Neural progenitor cell (in vitro differentiated cells): ENCODE results near the gene NELFA. TPM values are rescaled to one million over a fixed set of nuclear protein-coding genes. Genes with fewer than 3 reads are reported as not detected.

Experiments
- DNase-seq: peaks from one replicate; pipeline ENCODE4 v3.0.0-alpha.2; 2016; ENCODE audit warnings: low spot score
- H2AFZ ChIP-seq: fragments of 200-600 bp; sonication (generic); replicated peaks from 2 replicates; pipeline ENCODE4 v1.6.1; 2016; ENCODE audit warnings: antibody characterized with exemption
- H3F3A ChIP-seq: fragments of 200-600 bp; sonication (generic); 2 replicates; pipeline ENCODE4 v1.6.1; 2016; ENCODE audit warnings: antibody characterized with exemption, low read depth
- H3K27ac ChIP-seq: fragments of 200-600 bp; sonication (generic); 2 replicates; pipeline ENCODE4 v1.5.1; 2016; ENCODE audit warnings: mild to moderate bottlenecking
- H3K27me3 ChIP-seq: fragments of 200-600 bp; sonication (generic); 2 replicates; pipeline ENCODE4 v1.6.1; 2016; ENCODE audit warnings: mild to moderate bottlenecking, moderate library complexity
- H3K36me3 ChIP-seq: fragments of 200-600 bp; sonication (generic); 2 replicates; pipeline ENCODE4 v1.5.1; 2016
- H3K4me1 ChIP-seq: fragments of 200-600 bp; sonication (generic); 2 replicates; pipeline ENCODE4 v1.6.1; 2016; ENCODE audit warnings: mixed run types
- H3K4me2 ChIP-seq: fragments of 200-600 bp; sonication (generic); 2 replicates; pipeline ENCODE4 v1.6.1; 2016
- H3K4me3 ChIP-seq: fragments of 200-600 bp; sonication (generic); 2 replicates; pipeline ENCODE4 v1.5.1; 2016
- H3K79me2 ChIP-seq: fragments of 200-600 bp; sonication (generic); 2 replicates; pipeline ENCODE4 v1.6.1; 2016; ENCODE audit warnings: low read depth
- H3K9ac ChIP-seq: fragments of 200-600 bp; sonication (generic); 2 replicates; pipeline ENCODE4 v1.6.1; 2016
- H3K9me3 ChIP-seq: fragments of 200-600 bp; sonication (generic); 2 replicates; pipeline ENCODE4 v1.5.1; 2016; ENCODE audit warnings: low read depth
- H4K20me1 ChIP-seq: fragments of 200-600 bp; sonication (generic); 2 replicates; pipeline ENCODE4 v1.6.1; 2016; ENCODE audit warnings: low read depth
- H3K27ac Mint-ChIP-seq: 3 replicates; pipeline ENCODE4 v1.8.0; 2021; ENCODE audit warnings: mixed read lengths
- H3K27me3 Mint-ChIP-seq: 2 replicates; pipeline ENCODE4 v1.8.0; 2022; ENCODE audit warnings: low read depth, mild to moderate bottlenecking, inconsistent platforms, moderate library complexity, mixed read lengths; ENCODE audit not compliant: insufficient read depth
- H3K36me3 Mint-ChIP-seq: 3 replicates; pipeline ENCODE4 v1.8.0; 2021; ENCODE audit warnings: mixed read lengths
- H3K4me1 Mint-ChIP-seq: 3 replicates; pipeline ENCODE4 v1.8.0; 2021; ENCODE audit warnings: mixed read lengths
- H3K4me3 Mint-ChIP-seq: 3 replicates; pipeline ENCODE4 v1.8.0; 2021; ENCODE audit warnings: mild to moderate bottlenecking, moderate library complexity, mixed read lengths
- H3K9me3 Mint-ChIP-seq: 3 replicates; pipeline ENCODE4 v1.8.0; 2020; ENCODE audit warnings: mixed read lengths
- EZH2 ChIP-seq: fragments of 200-600 bp; sonication (generic); IDR thresholded peaks from 2 replicates; pipeline ENCODE4 v1.6.1; 2017; ENCODE audit warnings: antibody characterized with exemption, mild to moderate bottlenecking, moderate library complexity
- EZH2phosphoT487 ChIP-seq: fragments of 200-600 bp; sonication (generic); IDR thresholded peaks from 2 replicates; pipeline ENCODE4 v1.6.1; 2017; ENCODE audit warnings: antibody characterized with exemption
- total RNA-seq: library from RNA; depleted of rRNA; stranded (reverse); fragments of >200 nt; gene quantifications from 2 replicates; pipeline ENCODE4 v1.2.3, GENCODE V29; 2015; ENCODE audit warnings: low replicate concordance
- TF ChIP-seq, protein P1 (sequence below): fragments of 200-600 bp; sonication (generic); IDR thresholded peaks from 2 replicates; pipeline ENCODE4 v1.5.1; 2017; ENCODE audit warnings: antibody characterized with exemption, mild to moderate bottlenecking

The NELFA gene
- total RNA-seq, 1 donor from 2014 or later, result 18.0 TPM

GRCh38 chr4:1945124-1945895 lies 63.5 kb downstream of the NELFA start:
- Histone ChIP-seq H3K4me1 (no peaks in the 10 kb centered on the region), H3K9me3 (no peaks in the 10 kb centered on the region), H3K79me2 (peaks cover 5% of the 10 kb centered on the region), H3K9ac (no peak overlapping the region), H3K36me3 (peaks cover 18% of the 10 kb centered on the region), H4K20me1 (peaks cover 63% of the 10 kb centered on the region), H3F3A (peaks cover 11% of the 10 kb centered on the region), H3K27me3 (no peaks in the 10 kb centered on the region), H3K4me3 (no peak overlapping the region), H3K27ac (peak overlapping the region; percentile 53), H2AFZ (no peak overlapping the region), H3K4me2 (no peak overlapping the region)
- H3K9me3 Mint-ChIP-seq, result no peaks in the 10 kb centered on the region
- H3K27ac Mint-ChIP-seq, result peak overlapping the region; percentile 72
- TF ChIP-seq, protein P1, sequence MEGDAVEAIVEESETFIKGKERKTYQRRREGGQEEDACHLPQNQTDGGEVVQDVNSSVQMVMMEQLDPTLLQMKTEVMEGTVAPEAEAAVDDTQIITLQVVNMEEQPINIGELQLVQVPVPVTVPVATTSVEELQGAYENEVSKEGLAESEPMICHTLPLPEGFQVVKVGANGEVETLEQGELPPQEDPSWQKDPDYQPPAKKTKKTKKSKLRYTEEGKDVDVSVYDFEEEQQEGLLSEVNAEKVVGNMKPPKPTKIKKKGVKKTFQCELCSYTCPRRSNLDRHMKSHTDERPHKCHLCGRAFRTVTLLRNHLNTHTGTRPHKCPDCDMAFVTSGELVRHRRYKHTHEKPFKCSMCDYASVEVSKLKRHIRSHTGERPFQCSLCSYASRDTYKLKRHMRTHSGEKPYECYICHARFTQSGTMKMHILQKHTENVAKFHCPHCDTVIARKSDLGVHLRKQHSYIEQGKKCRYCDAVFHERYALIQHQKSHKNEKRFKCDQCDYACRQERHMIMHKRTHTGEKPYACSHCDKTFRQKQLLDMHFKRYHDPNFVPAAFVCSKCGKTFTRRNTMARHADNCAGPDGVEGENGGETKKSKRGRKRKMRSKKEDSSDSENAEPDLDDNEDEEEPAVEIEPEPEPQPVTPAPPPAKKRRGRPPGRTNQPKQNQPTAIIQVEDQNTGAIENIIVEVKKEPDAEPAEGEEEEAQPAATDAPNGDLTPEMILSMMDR, result no peak
- TF ChIP-seq EZH2phosphoT487, result no peak
- no peak for TF ChIP-seq EZH2
- peaks cover 39% of the 10 kb centered on the region for H3K36me3 Mint-ChIP-seq
- DNase-seq, result peak; percentile 42
- peaks cover 2% of the 10 kb centered on the region for H3K27me3 Mint-ChIP-seq
- H3K4me1 Mint-ChIP-seq, result peaks cover 20% of the 10 kb centered on the region
- no peak overlapping the region for H3K4me3 Mint-ChIP-seq

DNA sequence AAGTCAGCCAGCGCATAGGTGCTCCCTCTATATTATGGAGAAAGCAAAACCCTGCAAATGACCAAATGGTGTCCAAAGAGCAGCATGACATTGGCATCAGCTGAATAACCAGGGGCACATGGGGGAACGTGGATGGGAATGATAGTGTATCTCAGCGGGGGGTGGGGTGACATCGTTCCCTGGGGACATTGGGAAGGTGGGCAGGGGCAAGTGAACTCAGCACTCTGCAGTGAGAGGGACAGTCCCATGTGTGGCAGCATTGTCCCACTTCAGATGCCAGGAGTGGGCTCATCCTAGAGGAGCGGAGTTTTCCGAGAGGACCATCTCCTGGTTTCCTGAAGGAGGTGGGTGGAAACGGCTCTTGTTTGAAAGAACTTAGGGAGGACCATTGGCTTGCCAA lies 64.8 kb downstream of the NELFA start:
- peaks cover 27% of the 10 kb centered on the region for H3K36me3 ChIP-seq
- no peak for TF ChIP-seq EZH2phosphoT487
- no peak for TF ChIP-seq EZH2
- TF ChIP-seq, protein P1, result no peak
- no peaks in the 10 kb centered on the region for H3K9me3 Mint-ChIP-seq

DNA sequence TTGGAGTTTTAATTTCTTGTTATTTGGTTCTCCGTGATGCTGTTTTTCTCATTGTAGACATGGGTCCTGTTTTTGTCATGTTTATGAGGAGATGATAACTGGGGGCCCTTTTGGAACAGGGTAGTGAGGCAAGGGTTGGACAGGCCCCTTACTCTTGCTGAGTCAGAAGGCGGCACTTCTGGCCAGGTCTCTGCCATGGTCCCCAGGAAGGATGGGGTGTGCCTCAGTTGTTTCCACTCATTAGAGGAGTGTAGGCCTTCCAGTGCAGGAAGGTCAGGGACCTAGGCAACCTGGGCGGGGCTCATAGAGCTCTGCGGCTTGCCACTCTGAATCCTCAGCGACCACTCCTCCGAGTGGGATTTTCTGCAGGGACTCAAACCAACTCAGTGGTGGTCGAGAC lies 68.2 kb downstream of the NELFA start:
- Mint-ChIP-seq H3K36me3 (peaks cover 42% of the 10 kb centered on the region), H3K9me3 (no peaks in the 10 kb centered on the region), H3K27me3 (peaks cover 4% of the 10 kb centered on the region), H3K27ac (no peak overlapping the region), H3K4me3 (no peak overlapping the region), H3K4me1 (peaks cover 13% of the 10 kb centered on the region)
- Histone ChIP-seq H2AFZ (no peak overlapping the region), H3K4me1 (no peaks in the 10 kb centered on the region), H3K4me3 (no peak overlapping the region), H3K27me3 (no peaks in the 10 kb centered on the region), H3K36me3 (peaks cover 34% of the 10 kb centered on the region), H3K79me2 (no peaks in the 10 kb centered on the region), H3K9me3 (no peaks in the 10 kb centered on the region), H4K20me1 (peaks cover 42% of the 10 kb centered on the region), H3K9ac (no peak overlapping the region), H3K27ac (no peak overlapping the region), H3K4me2 (no peak overlapping the region), H3F3A (peaks cover 5% of the 10 kb centered on the region)
- TF ChIP-seq EZH2 (no peak), EZH2phosphoT487 (no peak)
- TF ChIP-seq, protein P1, result no peak
- DNase-seq, result no peak

More for the DNA sequence above, 64.8 kb downstream of the NELFA start:
- no peak overlapping the region for H3K27ac ChIP-seq
- H3K9ac ChIP-seq, result no peak overlapping the region
- Mint-ChIP-seq H3K36me3 (peaks cover 42% of the 10 kb centered on the region), H3K4me1 (peaks cover 20% of the 10 kb centered on the region), H3K4me3 (no peak overlapping the region), H3K27ac (no peak overlapping the region), H3K27me3 (peaks cover 2% of the 10 kb centered on the region)
- no peaks in the 10 kb centered on the region for H3K4me1 ChIP-seq
- H3K9me3 ChIP-seq, result no peaks in the 10 kb centered on the region
- no peak overlapping the region for H3K4me3 ChIP-seq
- no peak overlapping the region for H2AFZ ChIP-seq
- no peak overlapping the region for H3K4me2 ChIP-seq
- peaks cover 58% of the 10 kb centered on the region for H4K20me1 ChIP-seq
- peaks cover 11% of the 10 kb centered on the region for H3F3A ChIP-seq
- no peaks in the 10 kb centered on the region for H3K27me3 ChIP-seq
- no peak for DNase-seq
- H3K79me2 ChIP-seq, result peaks cover 5% of the 10 kb centered on the region
